ENCODE measurements around the gene SERGEF.

Gene SERGEF

GRCh38 chr11:17812091-17812864 lies 200.6 kb downstream of the SERGEF start:
- DNase-seq (ENCODE audit: low read depth): no peak

GRCh38 chr11:17811352-17811751 lies 201.5 kb downstream of the SERGEF start:
- DNase-seq (ENCODE audit: low read depth): no peak

DNA sequence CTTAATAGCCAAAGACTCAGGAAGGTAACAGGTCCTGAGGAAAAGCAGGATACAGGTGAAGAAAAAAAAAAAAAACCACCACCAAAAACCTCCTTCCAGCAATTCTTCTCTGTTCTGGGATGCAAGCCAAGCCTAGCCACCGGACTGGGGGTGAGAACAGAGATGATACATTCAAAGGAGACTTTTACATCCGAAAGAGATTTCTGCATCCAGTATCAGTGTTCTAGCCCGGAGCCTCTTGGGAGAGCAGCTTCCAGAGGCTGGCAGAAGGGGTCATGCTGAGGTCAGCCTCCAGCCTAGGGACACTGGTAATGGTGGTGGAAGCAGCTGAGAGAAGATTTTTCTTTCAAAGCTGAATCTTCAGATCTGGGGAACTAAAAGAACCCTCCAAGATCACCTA lies 202.1 kb downstream of the SERGEF start:
- no peak for DNase-seq (ENCODE audit: low read depth)

GRCh38 chr11:17810041-17810440 lies 202.8 kb downstream of the SERGEF start:
- DNase-seq (ENCODE audit: low read depth): no peak

DNA sequence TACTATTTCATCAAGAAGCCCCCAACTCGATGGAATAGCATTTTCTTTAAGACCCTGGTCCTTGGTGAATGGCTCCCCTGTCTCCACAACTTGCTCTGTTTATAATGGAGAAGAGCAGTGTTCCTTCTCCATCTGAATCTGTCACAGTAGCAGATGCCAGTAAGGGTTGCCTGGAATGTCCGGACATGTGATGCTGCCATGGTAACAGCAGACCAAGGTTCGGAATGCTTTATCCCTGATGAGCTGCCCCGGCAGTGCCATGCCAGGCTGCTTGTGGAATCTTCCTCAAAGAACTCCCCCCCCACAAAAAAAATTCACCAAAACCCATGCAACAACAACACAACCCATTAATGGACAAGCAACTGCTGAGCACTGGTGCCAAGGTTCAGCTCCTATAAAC lies 205.8 kb downstream of the SERGEF start:
- no peak for DNase-seq (ENCODE audit: low read depth)

GRCh38 chr11:17805873-17806272 lies 207.0 kb downstream of the SERGEF start:
- no peak for DNase-seq (ENCODE audit: low read depth)

DNA sequence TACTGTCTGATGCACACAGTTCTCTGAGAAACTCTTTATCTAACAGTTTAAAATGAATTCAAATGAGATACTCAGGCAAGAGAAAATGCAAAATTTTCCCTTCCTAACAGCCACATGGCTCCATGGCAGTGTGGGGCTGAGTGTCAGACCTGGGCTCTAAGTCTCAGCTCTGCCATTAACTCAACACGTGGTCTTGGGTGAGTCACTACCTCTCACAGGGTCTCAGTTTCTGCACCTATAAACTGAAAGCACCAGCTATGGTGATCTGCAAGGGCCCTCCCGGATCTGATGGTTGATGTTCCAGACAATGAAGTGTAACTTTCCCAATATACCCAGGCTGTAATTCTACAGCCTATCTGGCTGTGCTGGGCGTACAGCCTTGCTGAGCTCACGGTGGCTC lies 207.8 kb downstream of the SERGEF start:
- DNase-seq (ENCODE audit: low read depth): no peak

- DNase-seq (ENCODE audit: low read depth): no peak
These were observed 209.0 kb downstream of the SERGEF start for GRCh38 chr11:17803754-17804334.

- DNase-seq (ENCODE audit: low read depth): no peak
These were observed 210.4 kb downstream of the SERGEF start for GRCh38 chr11:17802491-17802890.

GRCh38 chr11:17801166-17801565 lies 211.7 kb downstream of the SERGEF start:
- no peak for DNase-seq (ENCODE audit: low read depth)

- DNase-seq (ENCODE audit: low read depth): no peak
These were observed 213.7 kb downstream of the SERGEF start for GRCh38 chr11:17799147-17799546.

DNA sequence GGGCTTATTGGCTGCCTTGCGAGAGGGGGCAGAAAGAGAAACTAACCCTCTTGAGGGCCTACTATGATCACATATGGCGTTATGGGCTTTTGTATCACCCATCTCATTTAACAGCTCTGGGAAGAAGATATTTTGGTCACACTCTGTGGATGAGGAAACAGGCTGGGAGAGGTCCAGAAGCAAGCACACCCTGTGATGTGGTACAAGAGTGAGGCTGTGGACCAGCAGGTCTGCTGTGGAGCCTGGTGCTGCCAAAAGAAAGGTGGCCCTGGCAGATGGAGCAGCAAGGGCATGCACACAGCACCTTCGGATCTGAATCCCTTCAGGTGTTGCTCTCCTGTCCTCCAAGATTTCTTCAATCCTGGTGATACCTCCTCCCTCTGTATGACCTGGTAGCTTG lies 214.1 kb downstream of the SERGEF start:
- DNase-seq (ENCODE audit: low read depth): no peak

- no peak for DNase-seq (ENCODE audit: low read depth)
These were observed 214.6 kb downstream of the SERGEF start for GRCh38 chr11:17798253-17798652.

DNA sequence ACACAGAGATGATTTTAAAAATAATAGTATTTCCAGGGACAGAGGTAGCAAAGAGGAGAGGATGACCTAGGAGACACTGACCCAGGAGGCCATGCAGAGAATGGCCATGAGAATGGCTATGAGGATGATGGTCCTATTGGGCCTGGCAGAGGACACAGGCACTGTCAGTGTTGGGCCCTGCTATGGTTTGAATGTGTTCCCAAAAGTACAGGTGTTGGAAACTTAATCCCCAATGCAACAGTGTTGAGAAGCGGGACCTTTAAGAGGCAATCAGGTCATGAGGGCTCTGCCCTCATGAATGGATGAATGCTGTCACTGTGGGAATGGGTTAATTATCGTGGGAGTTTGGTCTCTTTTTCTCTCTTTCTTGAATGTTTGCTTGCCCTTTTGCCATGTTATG lies 216.7 kb downstream of the SERGEF start:
- DNase-seq (ENCODE audit: low read depth): no peak

DNA sequence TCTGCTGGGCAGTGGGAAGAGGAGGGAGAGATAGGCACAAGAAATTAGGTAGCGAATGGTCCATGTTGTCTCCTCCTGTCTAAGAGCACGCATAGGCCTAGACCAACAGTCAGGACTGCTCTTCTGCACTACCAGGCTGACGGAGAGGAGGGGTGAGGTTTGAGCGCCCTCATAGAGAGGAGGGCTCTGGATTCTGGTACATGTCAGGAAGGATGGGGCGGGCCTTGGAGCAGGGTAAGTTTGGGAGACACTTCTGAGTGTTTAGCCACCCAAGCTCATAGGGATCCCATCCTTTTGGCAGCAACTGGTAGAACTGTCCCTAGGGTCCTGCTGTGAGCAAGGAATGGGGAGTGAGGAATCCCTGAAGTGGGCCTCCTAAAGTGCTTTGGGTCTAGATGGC lies 217.9 kb downstream of the SERGEF start:
- DNase-seq (ENCODE audit: low read depth): no peak

- DNase-seq (ENCODE audit: low read depth): no peak
These were observed 219.1 kb downstream of the SERGEF start for GRCh38 chr11:17793642-17794170.

- DNase-seq (ENCODE audit: low read depth): no peak
These were observed 220.7 kb downstream of the SERGEF start for GRCh38 chr11:17792161-17792560.

DNA sequence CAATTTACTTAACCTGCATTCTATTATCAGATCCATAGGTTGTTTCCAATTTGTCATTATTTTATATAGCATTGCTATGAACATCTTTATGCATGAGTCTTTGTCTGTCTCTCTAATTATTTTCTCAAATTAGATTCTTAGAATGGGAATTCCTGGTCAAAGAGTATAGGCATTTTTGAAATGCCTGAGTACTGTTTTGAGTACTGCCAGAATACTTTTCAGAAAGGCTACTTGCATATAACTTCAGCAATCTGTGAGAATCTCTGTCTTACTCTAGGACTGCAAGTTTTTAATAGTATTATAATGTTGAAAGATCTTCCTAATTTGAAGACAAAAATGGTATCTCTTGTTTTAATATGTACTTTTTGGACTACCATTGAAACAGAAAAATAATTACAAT lies 221.7 kb downstream of the SERGEF start:
- DNase-seq (ENCODE audit: low read depth): no peak

- no peak for DNase-seq (ENCODE audit: low read depth)
These were observed 222.4 kb downstream of the SERGEF start for GRCh38 chr11:17790453-17790852.

DNA sequence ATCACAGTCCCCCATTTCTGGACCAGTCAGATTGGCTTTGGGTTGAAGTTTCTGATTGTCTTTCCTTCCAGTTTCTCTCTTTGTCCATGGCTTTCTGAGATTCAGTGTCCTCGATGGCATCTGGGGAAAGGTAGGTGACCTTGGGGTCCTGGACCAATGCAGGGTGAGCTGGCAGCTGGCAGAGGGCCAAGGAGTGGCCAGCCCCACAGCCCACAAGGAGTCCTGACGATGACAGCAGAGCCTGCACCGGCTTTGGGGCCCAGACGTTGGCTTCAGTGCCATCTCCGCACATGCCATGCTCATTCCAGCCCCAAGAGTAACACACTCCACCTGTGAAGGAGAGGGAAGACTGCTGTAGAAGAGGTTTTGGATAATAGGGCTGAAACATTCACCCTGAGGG lies 224.8 kb downstream of the SERGEF start:
- no peak for DNase-seq (ENCODE audit: low read depth)

DNA sequence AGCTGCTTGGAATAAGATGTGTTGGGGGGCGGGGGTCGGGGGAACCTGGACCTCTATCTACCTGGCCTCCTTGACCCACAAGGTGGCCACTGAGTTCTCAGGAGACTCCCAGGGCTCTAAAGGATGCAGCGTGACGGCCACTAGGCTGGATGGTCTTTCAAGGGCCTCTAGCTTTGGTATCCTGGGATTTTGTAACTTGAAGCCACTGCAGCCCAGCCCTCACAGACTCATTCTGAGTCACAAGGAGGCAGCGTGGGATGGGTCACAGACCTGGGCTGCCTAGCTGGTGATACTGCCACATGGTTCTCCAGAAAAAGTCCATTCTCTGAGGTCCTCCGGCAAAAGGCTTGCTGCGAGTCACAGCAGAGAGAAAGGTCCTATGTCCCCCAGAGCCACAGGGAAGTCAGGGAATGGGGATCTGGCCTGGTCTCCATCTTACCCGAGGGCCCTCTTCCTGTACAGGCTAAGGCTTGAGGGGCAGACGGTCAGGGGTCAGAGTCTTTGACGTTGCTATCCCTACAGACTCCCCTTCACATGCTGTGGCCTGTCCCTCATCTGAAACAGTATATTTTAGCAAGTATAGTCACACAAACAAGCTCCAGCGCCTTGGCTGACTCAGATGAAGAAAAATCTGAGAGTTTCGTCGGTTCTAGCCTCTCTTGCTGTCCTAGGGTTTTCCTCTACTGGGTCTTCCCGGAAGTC lies 225.9 kb downstream of the SERGEF start:
- no peak for DNase-seq (ENCODE audit: low read depth)

- DNase-seq (ENCODE audit: low read depth): no peak
These were observed 229.0 kb downstream of the SERGEF start for GRCh38 chr11:17783878-17784277.
